Fibroblast of lung (primary cell): ENCODE data around the gene SFMBT2. TPM values are rescaled to one million over a fixed set of nuclear protein-coding genes. Genes with fewer than 3 reads are reported as not detected.
A peak's percentile ranks its signal among the peaks of the same experiment; 100 is the strongest.

Source experiments
- DNase-seq, 2 donors: peaks; one replicate each; pipeline versions ENCODE4 v3.0.0 to v3.0.0-alpha.2; 2010; ENCODE audit warnings: low read depth in 2 of 2
- H2AFZ ChIP-seq: 2 replicates; pipeline ENCODE4 v1.5.1; 2012; ENCODE audit warnings: low read length, control low read depth, inconsistent platforms
- H3K27ac ChIP-seq: 2 replicates; pipeline ENCODE4 v1.5.1; 2011; ENCODE audit warnings: low read length, control low read depth; ENCODE audit not compliant: insufficient read depth
- H3K27me3 ChIP-seq: 2 replicates; pipeline ENCODE4 v1.5.1; 2011; ENCODE audit warnings: mild to moderate bottlenecking, low read length; ENCODE audit not compliant: control insufficient read depth, insufficient read depth
- H3K36me3 ChIP-seq: 2 replicates; pipeline ENCODE4 v1.5.1; 2011; ENCODE audit warnings: low read length; ENCODE audit not compliant: control insufficient read depth, insufficient read depth
- H3K4me1 ChIP-seq: 2 replicates; pipeline ENCODE4 v1.5.1; 2011; ENCODE audit warnings: low read length; ENCODE audit not compliant: control insufficient read depth, insufficient read depth; ENCODE audit errors: extremely low read depth
- H3K4me2 ChIP-seq: 2 replicates; pipeline ENCODE4 v1.5.1; 2011; ENCODE audit warnings: low read length, control low read depth; ENCODE audit not compliant: insufficient read depth; ENCODE audit errors: extremely low read depth
- H3K4me3 ChIP-seq, 4 experiments: fragments of 200-600 bp in 1 of 4; sonication (generic) in 1 of 4; replicated peaks in 1 of 4; 2 replicates each; pipeline ENCODE4 v1.5.1; 2011 to 2016; ENCODE audit warnings: low read length in 4 of 4, low read depth in 3 of 4, mild to moderate bottlenecking in 3 of 4, control low read depth in 2 of 4, inconsistent platforms in 1 of 4, mixed read lengths in 1 of 4; ENCODE audit not compliant: insufficient read depth in 1 of 4; ENCODE audit errors: control extremely low read depth in 1 of 4
- H3K79me2 ChIP-seq: 2 replicates; pipeline ENCODE4 v1.5.1; 2012; ENCODE audit warnings: mild to moderate bottlenecking, low read length, inconsistent platforms; ENCODE audit not compliant: control insufficient read depth, insufficient read depth
- H3K9ac ChIP-seq: 2 replicates; pipeline ENCODE4 v1.5.1; 2011; ENCODE audit warnings: mild to moderate bottlenecking, low read length, control low read depth; ENCODE audit not compliant: insufficient read depth
- H3K9me3 ChIP-seq: 2 replicates; pipeline ENCODE4 v1.5.1; 2012; ENCODE audit warnings: low read depth, low read length; ENCODE audit not compliant: control insufficient read depth, insufficient read depth
- H4K20me1 ChIP-seq: 2 replicates; pipeline ENCODE4 v1.5.1; 2011; ENCODE audit warnings: low read length; ENCODE audit not compliant: control insufficient read depth, insufficient read depth; ENCODE audit errors: extremely low read depth
- CTCF ChIP-seq, 2 donors: IDR thresholded peaks in 1 of 2; conservative IDR thresholded peaks in 1 of 2; 1 replicate in 1 of 2; 2 replicates in 1 of 2; pipeline ENCODE4 v1.5.1; 2011 to 2012; ENCODE audit warnings: low read length in 2 of 2, control low read depth in 1 of 2, inconsistent platforms in 1 of 2, low read depth in 1 of 2, mild to moderate bottlenecking in 1 of 2
- EZH2 ChIP-seq: IDR thresholded peaks from 2 replicates; pipeline ENCODE4 v1.5.1; 2012; ENCODE audit warnings: low read length, control low read depth, mild to moderate bottlenecking; ENCODE audit errors: missing control alignments
- polyA plus RNA-seq, 2 donors: library from polyadenylated mRNA; depleted of rRNA in 1 of 2; stranded (reverse) in 1 of 2; unstranded in 1 of 2; fragments of >200 nt; gene quantifications; 2 replicates each; pipeline ENCODE4 v1.2.1, GENCODE V29; 2011 to 2012; ENCODE audit warnings: missing spikeins in 1 of 2
- total RNA-seq: library from RNA; depleted of rRNA; stranded (reverse); fragments of >200 nt; gene quantifications from 2 replicates; pipeline ENCODE4 v1.2.1, GENCODE V29; 2014

SFMBT2 gene
- total and polyA plus RNA-seq, 2 donors (not counting 1 experiment from before 2014, with no cell fraction given): 0.52 to 2.5 TPM

- Histone ChIP-seq H2AFZ (no peak overlapping the region), H3K27ac (no peak overlapping the region), H3K9ac (no peak overlapping the region), H3K9me3 (no peaks in the 10 kb centered on the region), H3K4me2 (no peak overlapping the region), H3K4me1 (no peaks in the 10 kb centered on the region), H3K4me3 (no peak overlapping the region), H3K79me2 (no peaks in the 10 kb centered on the region), H3K27me3 (no peaks in the 10 kb centered on the region), H4K20me1 (no peaks in the 10 kb centered on the region), H3K36me3 (no peaks in the 10 kb centered on the region)
- TF ChIP-seq CTCF (conservative IDR thresholded peaks at IDR 0.05 in 1 of 2, IDR thresholded peaks at IDR 0.05 in 1 of 2; ENCODE audit: low read depth in 1 of 2, low read length in 2 of 2): no peak
- no peak for TF ChIP-seq EZH2
- DNase-seq: no peak
Measured at GRCh38 chr10:7435674-7436073, 24.8 kb upstream of the SFMBT2 start.

- no peaks in the 10 kb centered on the region for H3K27me3 ChIP-seq
- TF ChIP-seq EZH2 (no peak), CTCF (conservative IDR thresholded peaks at IDR 0.05 in 1 of 2, IDR thresholded peaks at IDR 0.05 in 1 of 2; ENCODE audit: low read depth in 1 of 2, low read length in 2 of 2) (no peak)
- no peaks in the 10 kb centered on the region for H3K79me2 ChIP-seq
- no peak for DNase-seq
- H3K9me3 ChIP-seq: no peaks in the 10 kb centered on the region
- H3K4me2 ChIP-seq: no peak overlapping the region
- no peak overlapping the region for H3K4me3 ChIP-seq
- H2AFZ ChIP-seq: no peak overlapping the region
- H3K27ac ChIP-seq: no peak overlapping the region
- no peaks in the 10 kb centered on the region for H4K20me1 ChIP-seq
- no peak overlapping the region for H3K9ac ChIP-seq
- no peaks in the 10 kb centered on the region for H3K36me3 ChIP-seq
- no peaks in the 10 kb centered on the region for H3K4me1 ChIP-seq
Measured at GRCh38 chr10:7434378-7434777, 23.5 kb upstream of the SFMBT2 start.

GRCh38 chr10:7433861-7434260, 23.0 kb upstream of the SFMBT2 start:
- H2AFZ ChIP-seq: no peak overlapping the region
- TF ChIP-seq EZH2 (no peak), CTCF (conservative IDR thresholded peaks at IDR 0.05 in 1 of 2, IDR thresholded peaks at IDR 0.05 in 1 of 2; ENCODE audit: low read depth in 1 of 2, low read length in 2 of 2) (no peak)
- H3K4me1 ChIP-seq: no peaks in the 10 kb centered on the region
- H3K79me2 ChIP-seq: no peaks in the 10 kb centered on the region
- peak overlapping the region in 1 of 4 experiments; percentile 20 for H3K4me3 ChIP-seq
- no peaks in the 10 kb centered on the region for H3K36me3 ChIP-seq
- H4K20me1 ChIP-seq: no peaks in the 10 kb centered on the region
- H3K27ac ChIP-seq: no peak overlapping the region
- no peak overlapping the region for H3K4me2 ChIP-seq
- H3K9me3 ChIP-seq: no peaks in the 10 kb centered on the region
- no peak overlapping the region for H3K9ac ChIP-seq
- DNase-seq: no peak
- H3K27me3 ChIP-seq: no peaks in the 10 kb centered on the region
